ENCODE data around the gene USF1.
"Not testable (repeated sequence)": the region's sequence is repeated elsewhere in the genome, so short reads cannot be mapped to it uniquely, and the experiment has no call there.

The USF1 gene

GRCh38 chr1:161076410-161076809 lies 30.6 kb upstream of the USF1 start:
- no peak for DNase-seq

GRCh38 chr1:161074676-161075368 lies 29.0 kb upstream of the USF1 start:
- DNase-seq = no peak

- DNase-seq = no peak
Measured at GRCh38 chr1:161073474-161074121, 27.8 kb upstream of the USF1 start.

GRCh38 chr1:161072751-161073449 lies 27.1 kb upstream of the USF1 start:
- no peak for DNase-seq

- no peak for DNase-seq
Measured at GRCh38 chr1:161071886-161072371, 26.2 kb upstream of the USF1 start.

DNA sequence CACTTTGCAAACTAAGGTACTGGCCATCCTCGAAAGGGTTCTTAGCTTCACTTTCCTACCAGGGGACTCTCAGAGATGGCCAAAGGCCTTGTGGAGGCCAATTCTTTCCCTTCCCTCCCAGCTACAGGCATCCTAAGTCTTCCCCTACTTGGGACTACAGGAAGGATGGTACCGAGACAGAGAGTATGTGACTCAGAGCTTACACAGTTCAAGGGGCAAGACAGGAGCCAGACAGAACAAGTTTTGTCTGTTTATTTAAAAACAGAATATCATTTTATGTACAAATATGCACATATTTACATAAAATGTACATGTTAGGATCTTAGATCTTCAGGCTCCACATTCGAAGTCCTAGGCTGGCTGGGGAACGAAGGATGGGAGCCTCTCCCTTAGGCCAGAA lies 25.0 kb upstream of the USF1 start:
- DNase-seq = no peak

DNA sequence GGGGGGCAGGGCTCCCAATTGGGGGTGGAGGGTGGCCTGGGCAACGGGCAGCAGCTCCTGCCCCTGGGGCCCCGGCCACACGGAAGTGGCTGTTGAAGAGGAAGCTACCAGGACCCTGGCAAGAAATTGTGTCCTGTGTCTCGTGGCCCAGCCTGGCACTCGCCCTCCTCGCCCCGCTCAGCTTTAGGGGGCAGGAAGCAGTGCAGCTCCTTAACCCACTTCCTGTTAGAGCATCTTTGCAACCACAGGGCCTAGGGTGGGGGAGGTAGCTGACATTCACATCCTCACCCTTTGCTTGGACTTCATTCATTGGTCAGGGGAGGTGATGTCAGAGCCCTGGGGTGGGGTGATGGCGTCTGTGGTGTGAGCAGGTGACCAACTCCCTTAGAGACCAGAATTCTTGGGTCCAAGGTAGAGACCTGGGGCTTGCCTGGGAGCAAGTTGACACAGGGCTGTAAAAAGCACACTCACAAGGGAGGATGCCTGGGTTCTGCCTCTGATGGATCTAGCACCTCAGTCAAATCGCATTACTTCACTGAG lies 24.0 kb upstream of the USF1 start, which contains the start of gene ARHGAP30:
Gene ARHGAP30 (minus strand): TSS at position 161 of the 540 bp plus-strand sequence. CDS start 267 bp downstream, outside the sequence.
- DNase-seq = no peak

DNA sequence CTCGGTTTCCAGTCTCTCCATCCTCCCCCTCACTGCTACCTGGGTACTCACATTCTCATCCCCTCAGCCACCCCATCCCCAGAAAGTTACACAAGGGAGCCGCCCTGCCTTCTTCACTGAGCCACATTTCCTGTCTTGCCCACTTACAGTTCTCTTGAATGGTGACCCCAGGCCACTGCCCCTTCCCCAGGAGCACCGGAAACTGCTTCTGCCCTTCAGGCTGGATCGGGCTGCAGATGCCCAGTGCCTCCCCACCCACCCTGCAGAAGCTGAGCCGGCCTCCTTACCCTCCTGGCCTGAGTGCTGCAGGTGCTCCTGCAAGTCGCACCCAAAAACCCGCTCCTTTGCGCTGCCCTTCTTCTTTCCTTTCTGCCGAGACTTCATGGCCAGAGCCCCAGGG lies 23.5 kb upstream of the USF1 start:
- DNase-seq = no peak

GRCh38 chr1:161068306-161069234 lies 22.8 kb upstream of the USF1 start:
- DNase-seq = no peak

DNA sequence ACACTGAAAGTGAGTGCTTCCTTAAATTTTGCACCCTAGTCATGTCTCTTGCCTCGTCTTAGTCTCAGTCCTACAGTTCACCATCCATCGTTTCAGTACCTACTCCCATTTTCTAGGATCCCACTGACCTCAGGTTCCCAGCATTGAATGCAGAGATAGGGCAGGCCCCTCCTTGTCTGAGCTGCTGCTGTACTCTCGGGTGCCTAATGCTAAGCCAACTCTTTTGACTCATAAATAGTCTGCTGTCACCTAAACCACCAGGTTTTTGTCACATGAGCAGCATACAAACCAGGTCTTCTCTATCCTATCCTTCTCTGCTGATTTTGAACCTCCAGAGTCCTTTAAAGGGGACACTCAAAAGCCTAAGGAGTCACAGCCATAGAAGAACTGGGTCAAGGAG lies 20.9 kb upstream of the USF1 start:
- no peak for DNase-seq

- not testable (repeated sequence) for DNase-seq
Measured at GRCh38 chr1:161065681-161066080, 19.9 kb upstream of the USF1 start.

GRCh38 chr1:161063936-161064335 lies 18.2 kb upstream of the USF1 start:
- DNase-seq = not testable (repeated sequence)

- no peak for DNase-seq
Measured at GRCh38 chr1:161061419-161061818, 15.6 kb upstream of the USF1 start.

- DNase-seq = no peak
Measured at GRCh38 chr1:161059293-161059692, 13.5 kb upstream of the USF1 start.

GRCh38 chr1:161054805-161055204 lies 9.0 kb upstream of the USF1 start:
- no peak for DNase-seq

DNA sequence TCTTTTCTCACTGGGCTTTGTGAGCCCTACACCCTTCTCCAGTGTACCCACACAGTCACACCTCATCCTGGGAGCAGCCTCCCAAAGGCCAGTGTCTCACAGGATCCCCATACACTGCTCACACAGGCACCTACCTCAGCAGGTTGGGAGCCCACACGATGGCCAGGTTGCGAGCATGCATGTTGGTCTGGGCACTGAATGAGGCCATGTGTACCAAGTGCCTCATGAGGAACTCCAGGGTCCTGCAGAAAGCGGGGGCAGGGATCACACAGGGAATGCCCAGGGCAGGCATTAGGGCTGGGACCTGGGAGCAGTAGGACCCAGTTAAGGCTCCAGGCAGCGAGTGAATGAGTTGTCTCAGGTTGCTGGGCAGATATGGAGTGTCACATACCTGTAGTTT lies 8.5 kb upstream of the USF1 start:
- no peak for DNase-seq

GRCh38 chr1:161052899-161053298 lies 7.1 kb upstream of the USF1 start:
- DNase-seq = no peak

GRCh38 chr1:161051219-161051618 lies 5.4 kb upstream of the USF1 start:
- no peak for DNase-seq

- no peak for DNase-seq
Measured at GRCh38 chr1:161048949-161049722, 3.4 kb upstream of the USF1 start.

DNA sequence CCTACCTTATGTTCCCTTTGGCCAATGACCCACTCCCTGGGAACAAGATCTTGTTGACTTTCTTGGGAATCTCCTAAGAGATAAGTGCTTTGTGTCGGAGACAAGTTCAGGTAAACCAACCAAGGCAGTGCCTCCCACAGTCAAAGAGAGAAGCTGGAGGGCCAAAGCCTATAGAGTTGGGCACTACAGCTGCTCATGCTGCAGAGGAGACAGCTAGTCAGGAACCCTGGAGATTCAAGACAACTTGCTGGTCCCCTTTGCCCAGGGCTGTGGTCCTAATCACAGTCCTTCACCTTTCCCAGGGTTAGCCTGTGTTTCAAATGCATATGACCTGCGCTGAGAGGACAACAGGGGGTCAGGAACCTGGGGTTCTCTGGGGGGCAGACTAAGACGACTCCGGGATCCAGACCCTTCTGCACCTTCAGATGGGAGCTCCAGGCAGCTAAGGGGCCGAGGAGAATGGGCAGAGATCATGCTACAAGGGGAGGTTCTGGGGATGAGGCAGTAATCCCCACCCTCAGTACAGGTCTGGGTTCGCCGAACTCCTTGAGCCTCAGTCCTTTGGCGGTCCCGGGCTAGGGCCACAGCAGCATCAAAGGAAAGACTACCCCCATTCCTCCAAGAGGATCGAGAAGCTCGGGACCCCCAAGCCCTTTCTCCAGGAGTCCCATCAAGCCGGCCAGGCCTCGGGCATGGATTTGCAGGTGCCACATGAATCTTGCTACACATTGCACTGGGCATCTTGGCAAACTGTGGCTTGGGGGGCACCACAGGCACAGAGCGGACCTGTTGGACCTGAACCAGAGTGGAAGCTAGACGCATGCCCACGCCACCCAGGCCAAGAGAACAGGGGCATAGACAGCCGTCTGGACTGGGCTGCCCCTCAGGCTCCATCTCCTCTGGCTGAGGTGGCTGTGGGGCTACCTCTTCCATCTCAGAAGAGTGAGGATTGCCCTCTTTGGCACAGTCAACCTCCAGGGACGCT lies 2.0 kb upstream of the USF1 start:
- DNase-seq = no peak

All from NCI-H1417 treated with DMSO at 0.1 percent for 48 hours (cell line).